ENCODE data around the gene PRSS57. TPM values are rescaled to one million over a fixed set of nuclear protein-coding genes. Genes with fewer than 3 reads are reported as not detected.

PRSS57 gene
- total and polyA plus RNA-seq, 2 of the 8 experiments (the other 6 are each of a cell fraction or from before 2014, with no cell fraction given), result not detected

- no peak overlapping the region for H3K9ac ChIP-seq (replicated peaks in 1 of 4; ENCODE audit: extremely low read depth in 1 of 4, low read depth in 3 of 4, low read length in 3 of 4)
- TF ChIP-seq RNF2 (IDR thresholded peaks at IDR 0.05; ENCODE audit: borderline replicate concordance, low read depth, low read length, missing control alignments, poor library complexity, severe bottlenecking), result no peak
- no peak for TF ChIP-seq CTBP2 (IDR thresholded peaks at IDR 0.05; ENCODE audit: borderline replicate concordance, insufficient read depth, insufficient read length, low read length)
- no peak for TF ChIP-seq FOSL1 (IDR thresholded peaks at IDR 0.05; ENCODE audit: insufficient read depth, low read depth, low read length)
- TF ChIP-seq ATF3 (IDR thresholded peaks at IDR 0.05; ENCODE audit: insufficient read depth, low read depth, low read length), result no peak
- TF ChIP-seq JUND (IDR thresholded peaks at IDR 0.05; ENCODE audit: low read length), result no peak
- TF ChIP-seq EZH2 (IDR thresholded peaks at IDR 0.05; ENCODE audit: low read depth, low read length, severe bottlenecking), result no peak
- no peak for TF ChIP-seq NANOG (IDR thresholded peaks at IDR 0.05; ENCODE audit: insufficient read depth, low read depth, low read length, poor library complexity, severe bottlenecking)
- TF ChIP-seq EP300 (IDR thresholded peaks at IDR 0.05; ENCODE audit: borderline replicate concordance in 1 of 2, low read depth in 2 of 2, low read length in 2 of 2), result no peak
- TF ChIP-seq CHD2 (IDR thresholded peaks at IDR 0.05; ENCODE audit: low read length), result no peak
- no peak for TF ChIP-seq NRF1 (IDR thresholded peaks at IDR 0.05; ENCODE audit: low read depth, low read length)
- TF ChIP-seq GTF2F1 (IDR thresholded peaks at IDR 0.05; ENCODE audit: borderline replicate concordance, low read depth, low read length), result no peak
- TF ChIP-seq TBP (IDR thresholded peaks at IDR 0.05; ENCODE audit: low read depth, low read length), result no peak
- TF ChIP-seq SP4 (IDR thresholded peaks at IDR 0.05; ENCODE audit: low read length), result no peak
- H2BK15ac ChIP-seq (ENCODE audit: low read length), result no peak overlapping the region
- H2AFZ ChIP-seq (ENCODE audit: low read length), result no peak overlapping the region
- H2BK12ac ChIP-seq (ENCODE audit: low read depth, low read length), result no peak overlapping the region
- no peak for DNase-seq (ENCODE audit: low read depth in 1 of 2, low spot score in 2 of 2)
- no peak overlapping the region for H3K4ac ChIP-seq (replicated peaks; ENCODE audit: insufficient read length, low read depth, low read length)
- no peak overlapping the region for H3K27ac ChIP-seq (ENCODE audit: low read depth, low read length)
- no peak overlapping the region for H2BK5ac ChIP-seq (ENCODE audit: low read depth, low read length)
- peaks cover 0 to 7% (median 4%) of the 10 kb centered on the region in 4 experiments; a peak in 4 of 7 replicates for H3K4me1 ChIP-seq (replicated peaks in 1 of 4; ENCODE audit: control insufficient read depth in 3 of 4, insufficient read depth in 4 of 4, low read length in 3 of 4)
- POLR2A ChIA-PET (ENCODE audit: partially characterized antibody), result interaction anchor here (1.6 kb wide), 1 partner anchor 42 kb away, joined by 3 read pairs; no protein-coding TSS in a partner anchor
- 91% methylated on average over 13 of the region's 13 CpGs; no CpG with 5 or more reads in 1 of the 2 experiments for WGBS, 2 experiments (ENCODE audit: extremely low coverage in 1 of 2, insufficient coverage in 1 of 2, insufficient read length in 1 of 2, insufficient replicate concordance in 2 of 2, low coverage in 1 of 2, low lambda C conversion rate in 2 of 2, missing lambda C conversion rate in 1 of 2)
- no peak overlapping the region for H2AK5ac ChIP-seq (ENCODE audit: low read depth, low read length)
- H3K79me1 ChIP-seq (ENCODE audit: low read depth, low read length), result no peaks in the 10 kb centered on the region; the same call in 1 of the 2 replicates
- H2BK120ac ChIP-seq (replicated peaks; ENCODE audit: low read depth, low read length), result no peak overlapping the region
- no peak overlapping the region for H3K18ac ChIP-seq (ENCODE audit: extremely low read depth, low read length)
- no peaks in the 10 kb centered on the region for H4K20me1 ChIP-seq (replicated peaks in 1 of 2; ENCODE audit: control insufficient read depth in 1 of 2, insufficient read depth in 2 of 2, low read length in 2 of 2)
- no peak for FAIRE-seq
- no peak overlapping the region for H4K8ac ChIP-seq (ENCODE audit: extremely low read depth, insufficient read depth, low read length)
- H2BK20ac ChIP-seq (ENCODE audit: low read length), result no peak overlapping the region
- H3K79me2 ChIP-seq (ENCODE audit: control insufficient read depth in 1 of 2, insufficient read depth in 2 of 2, low read length in 2 of 2), result no peaks in the 10 kb centered on the region
- H3K36me3 ChIP-seq (ENCODE audit: control insufficient read depth in 2 of 4, insufficient read depth in 4 of 4, low read length in 3 of 4), result no peaks in the 10 kb centered on the region; a peak in 1 of 8 replicates
- no peak overlapping the region for H3K14ac ChIP-seq (ENCODE audit: insufficient read length)
- no peak overlapping the region for H4K91ac ChIP-seq (replicated peaks; ENCODE audit: insufficient read length, low read length)
- H4K5ac ChIP-seq (ENCODE audit: insufficient read length, low read depth, low read length), result no peak overlapping the region
- no peak overlapping the region for H3K4me2 ChIP-seq (ENCODE audit: insufficient read depth in 1 of 2, low read depth in 2 of 2, low read length in 2 of 2)
- no peak overlapping the region for H3K23ac ChIP-seq (ENCODE audit: insufficient read length)
- no peak overlapping the region for H3K4me3 ChIP-seq (ENCODE audit: extremely low read depth in 1 of 4, insufficient read depth in 2 of 4, low read depth in 3 of 4, low read length in 4 of 4)
- CTCF ChIA-PET (ENCODE audit: partially characterized antibody), result interaction anchor here (1.0 to 1.7 kb wide), 6 partner anchors 8 to 53 kb away, joined by 3 to 7 read pairs (median 5); partner anchors contain the start of gene PALM
- H3K9me3 ChIP-seq (ENCODE audit: insufficient read depth in 2 of 2, low read depth in 1 of 2, low read length in 1 of 2), result no peaks in the 10 kb centered on the region
- H3K23me2 ChIP-seq (ENCODE audit: low read depth, low read length), result no peaks in the 10 kb centered on the region
- no peak overlapping the region for H3K56ac ChIP-seq (replicated peaks; ENCODE audit: insufficient read length, low read depth, low read length)
- no peaks in the 10 kb centered on the region for H3K27me3 ChIP-seq (replicated peaks in 1 of 4; ENCODE audit: control insufficient read depth in 3 of 4, extremely low read depth in 1 of 4, insufficient read depth in 3 of 4, low read length in 3 of 4)
Observed at GRCh38 chr19:723247-723646, 28.0 kb upstream of the PRSS57 start.

Measured in H1 (cell line).